ENCODE measurements around the gene USP37.

USP37 gene

GRCh38 chr2:218404351-218405085, 163.6 kb downstream of the USP37 start:
- H4K8ac ChIP-seq (ENCODE audit: low read depth, low read length) = no peak overlapping the region
- H3K79me1 ChIP-seq (ENCODE audit: low read depth, low read length) = peaks cover 6% of the 10 kb centered on the region
- no peak overlapping the region for H3K4me3 ChIP-seq (ENCODE audit: low read length in 2 of 2)
- H3K4ac ChIP-seq (ENCODE audit: low read length) = no peak overlapping the region
- no peak overlapping the region for H2BK5ac ChIP-seq (ENCODE audit: low read length)
- no peak for DNase-seq (ENCODE audit: low spot score)
- no peaks in the 10 kb centered on the region for H3K9me3 ChIP-seq (replicated peaks in 1 of 2; ENCODE audit: control insufficient read depth in 2 of 2, insufficient read depth in 1 of 2, low read depth in 1 of 2, low read length in 2 of 2)
- no peak overlapping the region for H2BK15ac ChIP-seq (ENCODE audit: low read length)
- H3K4me2 ChIP-seq (ENCODE audit: insufficient read depth, low read length, poor library complexity, severe bottlenecking) = no peak overlapping the region
- H3K4me1 ChIP-seq (ENCODE audit: control insufficient read depth in 2 of 2, insufficient read depth in 1 of 2, low read depth in 1 of 2, low read length in 2 of 2) = peaks cover 18 to 21% of the 10 kb centered on the region in 2 donors
- no peak overlapping the region for H2BK12ac ChIP-seq (ENCODE audit: low read length)
- H3K27ac ChIP-seq (replicated peaks; ENCODE audit: low read length) = no peak overlapping the region
- no peak overlapping the region for H2BK120ac ChIP-seq (ENCODE audit: low read depth, low read length)
- no peak overlapping the region for H3K9ac ChIP-seq (ENCODE audit: low read depth, low read length, poor library complexity)
- H3K36me3 ChIP-seq (replicated peaks in 1 of 2; ENCODE audit: control insufficient read depth in 2 of 2, insufficient read depth in 2 of 2, low read length in 2 of 2) = peaks cover 21 to 41% of the 10 kb centered on the region in 2 donors
- no peak overlapping the region for H3K18ac ChIP-seq (ENCODE audit: low read length)
- peak overlapping the region; percentile 48 for H3K23ac ChIP-seq (ENCODE audit: low read depth, low read length, poor library complexity)
- no peaks in the 10 kb centered on the region for H3K27me3 ChIP-seq (ENCODE audit: control insufficient read depth in 3 of 3, insufficient read depth in 3 of 3, low read depth in 1 of 3, low read length in 3 of 3)
- no peak overlapping the region for H2AFZ ChIP-seq (ENCODE audit: low read length)
- H4K91ac ChIP-seq (ENCODE audit: low read depth, low read length, poor library complexity) = no peak overlapping the region
- no CpG with 5 or more reads among the region's 16 CpGs for WGBS, 2 donors (ENCODE audit: extremely low coverage in 2 of 2, insufficient read length in 2 of 2, insufficient replicate concordance in 1 of 2)
- peak overlapping the region; percentile 47 for H2AK5ac ChIP-seq (ENCODE audit: low read depth, low read length)
- H3K14ac ChIP-seq (ENCODE audit: low read length) = no peak overlapping the region

- no peak overlapping the region for H2AFZ ChIP-seq (ENCODE audit: low read length)
- peaks cover 21 to 41% of the 10 kb centered on the region in 2 donors for H3K36me3 ChIP-seq (replicated peaks in 1 of 2; ENCODE audit: control insufficient read depth in 2 of 2, insufficient read depth in 2 of 2, low read length in 2 of 2)
- no peak overlapping the region for H2BK12ac ChIP-seq (ENCODE audit: low read length)
- no peak overlapping the region for H2BK120ac ChIP-seq (ENCODE audit: low read depth, low read length)
- H3K23ac ChIP-seq (ENCODE audit: low read depth, low read length, poor library complexity) = no peak overlapping the region
- no peak overlapping the region for H4K8ac ChIP-seq (ENCODE audit: low read depth, low read length)
- no peak overlapping the region for H3K18ac ChIP-seq (ENCODE audit: low read length)
- peaks cover 6% of the 10 kb centered on the region for H3K79me1 ChIP-seq (ENCODE audit: low read depth, low read length)
- no peak overlapping the region for H2BK15ac ChIP-seq (ENCODE audit: low read length)
- no peak overlapping the region for H3K4ac ChIP-seq (ENCODE audit: low read length)
- H4K91ac ChIP-seq (ENCODE audit: low read depth, low read length, poor library complexity) = no peak overlapping the region
- H2AK5ac ChIP-seq (ENCODE audit: low read depth, low read length) = no peak overlapping the region
- no peak overlapping the region for H3K4me3 ChIP-seq (ENCODE audit: low read length in 2 of 2)
- H3K4me2 ChIP-seq (ENCODE audit: insufficient read depth, low read length, poor library complexity, severe bottlenecking) = no peak overlapping the region
- H3K4me1 ChIP-seq (ENCODE audit: control insufficient read depth in 2 of 2, insufficient read depth in 1 of 2, low read depth in 1 of 2, low read length in 2 of 2) = peaks cover 20 to 25% of the 10 kb centered on the region in 2 donors
- H3K27ac ChIP-seq (replicated peaks; ENCODE audit: low read length) = no peak overlapping the region
- H3K14ac ChIP-seq (ENCODE audit: low read length) = no peak overlapping the region
- no CpG with 5 or more reads among the region's 7 CpGs for WGBS, 2 donors (ENCODE audit: extremely low coverage in 2 of 2, insufficient read length in 2 of 2, insufficient replicate concordance in 1 of 2)
- H3K27me3 ChIP-seq (ENCODE audit: control insufficient read depth in 3 of 3, insufficient read depth in 3 of 3, low read depth in 1 of 3, low read length in 3 of 3) = peaks cover 4 to 6% (median 6%) of the 10 kb centered on the region in 3 experiments
- H3K9ac ChIP-seq (ENCODE audit: low read depth, low read length, poor library complexity) = no peak overlapping the region
- no peaks in the 10 kb centered on the region for H3K9me3 ChIP-seq (replicated peaks in 1 of 2; ENCODE audit: control insufficient read depth in 2 of 2, insufficient read depth in 1 of 2, low read depth in 1 of 2, low read length in 2 of 2)
- no peak for DNase-seq (ENCODE audit: low spot score)
- no peak overlapping the region for H2BK5ac ChIP-seq (ENCODE audit: low read length)
These were observed 164.3 kb downstream of the USP37 start for GRCh38 chr2:218403810-218404209.

GRCh38 chr2:218402911-218403411, 165.2 kb downstream of the USP37 start:
- no peak overlapping the region for H2BK12ac ChIP-seq (ENCODE audit: low read length)
- no peaks in the 10 kb centered on the region for H3K9me3 ChIP-seq (replicated peaks in 1 of 2; ENCODE audit: control insufficient read depth in 2 of 2, insufficient read depth in 1 of 2, low read depth in 1 of 2, low read length in 2 of 2)
- H3K23ac ChIP-seq (ENCODE audit: low read depth, low read length, poor library complexity) = no peak overlapping the region
- no peak overlapping the region for H2AFZ ChIP-seq (ENCODE audit: low read length)
- no peak overlapping the region for H3K4me2 ChIP-seq (ENCODE audit: insufficient read depth, low read length, poor library complexity, severe bottlenecking)
- H2AK5ac ChIP-seq (ENCODE audit: low read depth, low read length) = no peak overlapping the region
- peaks cover 21 to 41% of the 10 kb centered on the region in 2 donors for H3K36me3 ChIP-seq (replicated peaks in 1 of 2; ENCODE audit: control insufficient read depth in 2 of 2, insufficient read depth in 2 of 2, low read length in 2 of 2)
- no peak overlapping the region for H3K4ac ChIP-seq (ENCODE audit: low read length)
- H3K4me1 ChIP-seq (ENCODE audit: control insufficient read depth in 2 of 2, insufficient read depth in 1 of 2, low read depth in 1 of 2, low read length in 2 of 2) = peaks cover 24 to 30% of the 10 kb centered on the region in 2 donors
- no peak overlapping the region for H3K27ac ChIP-seq (replicated peaks; ENCODE audit: low read length)
- H3K27me3 ChIP-seq (ENCODE audit: control insufficient read depth in 3 of 3, insufficient read depth in 3 of 3, low read depth in 1 of 3, low read length in 3 of 3) = peaks cover 11 to 15% (median 13%) of the 10 kb centered on the region in 3 experiments
- H2BK15ac ChIP-seq (ENCODE audit: low read length) = no peak overlapping the region
- H3K18ac ChIP-seq (ENCODE audit: low read length) = no peak overlapping the region
- H2BK120ac ChIP-seq (ENCODE audit: low read depth, low read length) = no peak overlapping the region
- peak overlapping the region; percentile 60 for H3K9ac ChIP-seq (ENCODE audit: low read depth, low read length, poor library complexity)
- no peak overlapping the region for H3K14ac ChIP-seq (ENCODE audit: low read length)
- no peak overlapping the region for H3K4me3 ChIP-seq (ENCODE audit: low read length in 2 of 2)
- no peak overlapping the region for H2BK5ac ChIP-seq (ENCODE audit: low read length)
- H3K79me1 ChIP-seq (ENCODE audit: low read depth, low read length) = peaks cover 6% of the 10 kb centered on the region
- H4K91ac ChIP-seq (ENCODE audit: low read depth, low read length, poor library complexity) = no peak overlapping the region
- no peak for DNase-seq (ENCODE audit: low spot score)
- WGBS, 2 donors (ENCODE audit: extremely low coverage in 2 of 2, insufficient read length in 2 of 2, insufficient replicate concordance in 1 of 2) = no CpG with 5 or more reads among the region's 26 CpGs
- H4K8ac ChIP-seq (ENCODE audit: low read depth, low read length) = no peak overlapping the region

- Histone ChIP-seq H3K23ac (ENCODE audit: low read depth, low read length, poor library complexity) (no peak overlapping the region), H2BK5ac (ENCODE audit: low read length) (no peak overlapping the region), H3K4ac (ENCODE audit: low read length) (no peak overlapping the region), H3K36me3 (replicated peaks in 1 of 2; ENCODE audit: control insufficient read depth in 2 of 2, insufficient read depth in 2 of 2, low read length in 2 of 2) (peaks cover 21 to 41% of the 10 kb centered on the region in 2 donors), H2AFZ (ENCODE audit: low read length) (no peak overlapping the region), H3K27ac (replicated peaks; ENCODE audit: low read length) (no peak overlapping the region), H3K9ac (ENCODE audit: low read depth, low read length, poor library complexity) (peak overlapping the region; percentile 60), H3K4me2 (ENCODE audit: insufficient read depth, low read length, poor library complexity, severe bottlenecking) (no peak overlapping the region), H3K4me1 (ENCODE audit: control insufficient read depth in 2 of 2, insufficient read depth in 1 of 2, low read depth in 1 of 2, low read length in 2 of 2) (peaks cover 29 to 35% of the 10 kb centered on the region in 2 donors), H3K14ac (ENCODE audit: low read length) (no peak overlapping the region), H2BK15ac (ENCODE audit: low read length) (no peak overlapping the region), H4K91ac (ENCODE audit: low read depth, low read length, poor library complexity) (no peak overlapping the region), H3K27me3 (ENCODE audit: control insufficient read depth in 3 of 3, insufficient read depth in 3 of 3, low read depth in 1 of 3, low read length in 3 of 3) (peaks cover 15 to 19% (median 18%) of the 10 kb centered on the region in 3 experiments), H3K9me3 (replicated peaks in 1 of 2; ENCODE audit: control insufficient read depth in 2 of 2, insufficient read depth in 1 of 2, low read depth in 1 of 2, low read length in 2 of 2) (no peaks in the 10 kb centered on the region), H3K79me1 (ENCODE audit: low read depth, low read length) (peaks cover 6% of the 10 kb centered on the region), H3K4me3 (ENCODE audit: low read length in 2 of 2) (no peak overlapping the region), H4K8ac (ENCODE audit: low read depth, low read length) (no peak overlapping the region), H2AK5ac (ENCODE audit: low read depth, low read length) (no peak overlapping the region), H2BK12ac (ENCODE audit: low read length) (no peak overlapping the region), H3K18ac (ENCODE audit: low read length) (no peak overlapping the region), H2BK120ac (ENCODE audit: low read depth, low read length) (no peak overlapping the region)
- no peak for DNase-seq (ENCODE audit: low spot score)
- no CpG with 5 or more reads among the region's 8 CpGs for WGBS, 2 donors (ENCODE audit: extremely low coverage in 2 of 2, insufficient read length in 2 of 2, insufficient replicate concordance in 1 of 2)
These were observed 165.7 kb downstream of the USP37 start for GRCh38 chr2:218402491-218402901.

All from neuronal stem cell (in vitro differentiated cells).